Body of pancreas (tissue), 4 donors: Measurements from ENCODE around the gene DEFB123. TPM values are rescaled to one million over a fixed set of nuclear protein-coding genes. Genes with fewer than 3 reads are reported as not detected.

ENCODE experiments used
- ATAC-seq: fragments of 150-250 bp; one replicate; pipeline ENCODE4 v1.9.1; 2016
- DNase-seq, 4 donors: peaks; one replicate each; pipeline ENCODE4 v3.0.0-alpha.2; 2019
- H3K27ac ChIP-seq, 4 donors: fragments of 200-600 bp; sonication (generic); 1 replicate in 3 of 4; 2 replicates in 1 of 4; pipeline versions ENCODE4 v1.5.1 to v1.6.1; 2016 to 2019; ENCODE audit warnings: mild to moderate bottlenecking in 1 of 4, mixed read lengths in 1 of 4, moderate library complexity in 1 of 4
- H3K27me3 ChIP-seq, 2 donors: fragments of 200-600 bp; sonication (generic); one replicate each; pipeline ENCODE4 v1.6.0; 2016; ENCODE audit warnings: mild to moderate bottlenecking in 1 of 2
- H3K36me3 ChIP-seq, 2 donors: fragments of 200-600 bp; sonication (generic); replicated peaks in 1 of 2; 2 replicates each; pipeline ENCODE4 v1.5.1; 2016; ENCODE audit warnings: low read depth in 2 of 2; ENCODE audit not compliant: insufficient read depth in 1 of 2
- H3K4me1 ChIP-seq: fragments of 200-600 bp; sonication (generic); one replicate; pipeline ENCODE4 v1.6.0; 2016
- H3K4me3 ChIP-seq, 2 donors: fragments of 200-600 bp; sonication (generic); 1 replicate in 1 of 2; 2 replicates in 1 of 2; pipeline ENCODE4 v1.5.1; 2016 to 2019
- H3K9me3 ChIP-seq, 3 donors: fragments of 200-600 bp; sonication (generic); 1 replicate in 2 of 3; 2 replicates in 1 of 3; pipeline ENCODE4 v1.5.1; 2016
- POLR2A ChIP-seq, 3 donors: fragments of 450-650 bp; IDR thresholded peaks; one replicate each; pipeline ENCODE4 v1.6.1; 2016; ENCODE audit warnings: antibody characterized with exemption in 3 of 3, mild to moderate bottlenecking in 2 of 3
- whole genome bisulfite sequencing, 2 donors: methylation state at CpG; one replicate each; pipeline ENCODE4 v1.1.5; 2017; 5-methylcytosine and 5-hydroxymethylcytosine counted together
- intact Hi-C: fragments of 100-400 bp; cut with DNase I; formaldehyde crosslinking; loops from one replicate; pipeline ENCODE4 v1.15.1; 2023
- total RNA-seq, 2 donors: library from RNA; depleted of rRNA; stranded (reverse); fragments of >200 nt; gene quantifications; one replicate each; pipeline ENCODE4 v1.1.0, GENCODE V29; 2016
- TF ChIP-seq, protein P1 (sequence below), 7 experiments: fragments of 450-650 bp in 4 of 7; fragments of 200-600 bp in 3 of 7; sonication (generic) in 3 of 7; IDR thresholded peaks; one replicate each; pipeline ENCODE4 v1.5.1; 2016 to 2019; ENCODE audit warnings: antibody characterized with exemption in 7 of 7

DEFB123 gene, protein sequence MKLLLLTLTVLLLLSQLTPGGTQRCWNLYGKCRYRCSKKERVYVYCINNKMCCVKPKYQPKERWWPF
- total RNA-seq = not detected

DNA sequence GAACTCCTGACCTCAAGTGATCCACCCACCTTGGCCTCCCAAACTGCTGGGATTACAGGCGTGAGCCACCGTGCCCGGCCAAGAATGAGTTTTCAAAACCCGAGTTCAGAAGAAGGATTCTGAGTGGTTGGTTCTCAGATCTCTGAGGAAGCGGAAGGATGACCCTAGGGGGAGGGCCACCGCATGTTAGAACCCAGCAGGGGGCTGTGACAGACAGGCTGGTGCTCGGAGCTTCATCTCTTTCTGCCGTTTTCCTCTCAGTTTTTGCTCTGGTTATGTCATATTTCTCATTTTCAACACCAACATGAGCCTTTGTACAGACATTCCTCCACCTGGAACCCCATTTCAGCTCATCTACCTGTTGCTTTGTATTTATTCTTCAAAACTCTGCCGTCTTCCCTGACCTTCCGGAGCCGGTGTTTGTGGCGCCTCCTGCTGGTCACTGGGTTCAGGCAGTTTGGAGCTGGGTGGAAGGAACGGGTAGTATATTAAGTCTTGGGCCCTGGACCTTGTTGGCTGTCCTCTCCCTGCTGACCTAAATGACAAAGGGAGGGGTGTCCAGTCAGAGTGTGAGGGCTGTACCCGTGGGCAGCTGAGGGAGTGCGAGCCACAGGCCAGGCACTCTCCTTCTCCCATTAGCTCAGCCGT is at the start of gene DEFB123:
TSS of gene DEFB123 (plus strand) at position 621 of the 648 bp plus-strand sequence. CDS start 67 bp downstream, outside the sequence.
- no peaks in the 10 kb centered on the region for H3K27me3 ChIP-seq

DNA sequence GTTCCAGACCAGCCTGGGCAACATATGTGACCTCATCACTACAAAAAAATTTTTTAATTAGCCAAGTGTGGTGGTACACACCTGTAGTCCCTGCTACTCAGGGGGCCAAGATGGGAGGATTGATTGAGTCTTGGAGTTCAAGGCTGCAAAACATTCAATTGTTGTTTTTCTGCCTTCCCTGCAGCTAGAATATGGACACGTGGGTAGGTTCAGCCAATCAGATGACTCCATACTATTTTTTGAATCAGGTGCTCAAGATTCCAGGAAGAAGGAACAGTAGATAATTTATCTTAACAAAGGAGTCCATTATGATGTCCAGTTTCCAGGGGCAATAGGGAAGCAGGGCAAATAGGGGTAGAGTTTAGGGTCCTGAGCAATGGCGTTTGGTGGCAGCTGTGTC is 47.6 kb upstream of the DEFB123 start:
- DNase-seq = no peak
- Histone ChIP-seq H3K9me3 (no peaks in the 10 kb centered on the region), H3K36me3 (no peaks in the 10 kb centered on the region), H3K4me3 (no peak overlapping the region), H3K27me3 (no peaks in the 10 kb centered on the region), H3K27ac (no peak overlapping the region), H3K4me1 (no peaks in the 10 kb centered on the region)
- TF ChIP-seq, protein P1, sequence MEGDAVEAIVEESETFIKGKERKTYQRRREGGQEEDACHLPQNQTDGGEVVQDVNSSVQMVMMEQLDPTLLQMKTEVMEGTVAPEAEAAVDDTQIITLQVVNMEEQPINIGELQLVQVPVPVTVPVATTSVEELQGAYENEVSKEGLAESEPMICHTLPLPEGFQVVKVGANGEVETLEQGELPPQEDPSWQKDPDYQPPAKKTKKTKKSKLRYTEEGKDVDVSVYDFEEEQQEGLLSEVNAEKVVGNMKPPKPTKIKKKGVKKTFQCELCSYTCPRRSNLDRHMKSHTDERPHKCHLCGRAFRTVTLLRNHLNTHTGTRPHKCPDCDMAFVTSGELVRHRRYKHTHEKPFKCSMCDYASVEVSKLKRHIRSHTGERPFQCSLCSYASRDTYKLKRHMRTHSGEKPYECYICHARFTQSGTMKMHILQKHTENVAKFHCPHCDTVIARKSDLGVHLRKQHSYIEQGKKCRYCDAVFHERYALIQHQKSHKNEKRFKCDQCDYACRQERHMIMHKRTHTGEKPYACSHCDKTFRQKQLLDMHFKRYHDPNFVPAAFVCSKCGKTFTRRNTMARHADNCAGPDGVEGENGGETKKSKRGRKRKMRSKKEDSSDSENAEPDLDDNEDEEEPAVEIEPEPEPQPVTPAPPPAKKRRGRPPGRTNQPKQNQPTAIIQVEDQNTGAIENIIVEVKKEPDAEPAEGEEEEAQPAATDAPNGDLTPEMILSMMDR (IDR thresholded peaks at IDR 0.05) = no peak
- TF ChIP-seq POLR2A (IDR thresholded peaks at IDR 0.05) = no peak
- WGBS, 2 donors = 38 to 52% methylated on average over 2 of the region's 2 CpGs
- intact Hi-C loops = no loop called here
- no peak for ATAC-seq

More for the DNA sequence above, at the start of gene DEFB123:
- no peaks in the 10 kb centered on the region for H3K4me1 ChIP-seq
- 62 to 72% methylated on average over 14 to 16 of the region's 16 CpGs for WGBS, 2 donors
- no peak within 1 kb of the TSS for H3K27ac ChIP-seq
- TF ChIP-seq, protein P1 (IDR thresholded peaks at IDR 0.05) = no peak
- no peak for TF ChIP-seq POLR2A (IDR thresholded peaks at IDR 0.05)
- intact Hi-C loops = no loop called here
- ATAC-seq = no peak
- H3K36me3 ChIP-seq = no peaks in the 10 kb centered on the region
- no peak within 1 kb of the TSS for H3K4me3 ChIP-seq
- H3K9me3 ChIP-seq = no peaks in the 10 kb centered on the region
- no peak for DNase-seq

DNA sequence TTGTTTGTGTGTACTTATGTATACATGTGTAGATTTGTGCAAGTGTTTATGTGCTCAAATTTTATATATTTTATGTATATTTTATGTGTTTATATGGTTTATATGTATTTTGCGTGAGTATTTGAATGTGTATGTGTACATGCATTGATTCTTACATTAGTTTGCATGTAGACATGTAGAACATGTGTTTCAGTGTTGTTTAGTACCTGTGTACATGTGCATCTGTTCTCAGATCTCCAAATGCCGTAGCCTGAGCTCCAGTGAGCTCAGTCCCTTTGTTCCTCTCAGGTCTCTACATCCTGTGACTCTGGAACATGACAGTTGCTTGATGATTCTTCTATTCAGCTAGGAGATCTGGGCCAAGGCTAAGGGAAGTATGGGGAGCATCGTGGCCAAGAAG is 45.5 kb upstream of the DEFB123 start:
- intact Hi-C loops = no loop called here
- ATAC-seq (no peak), DNase-seq (no peak)
- Histone ChIP-seq H3K4me1 (no peaks in the 10 kb centered on the region), H3K27ac (no peak overlapping the region), H3K36me3 (no peaks in the 10 kb centered on the region), H3K4me3 (no peak overlapping the region), H3K9me3 (no peaks in the 10 kb centered on the region), H3K27me3 (no peaks in the 10 kb centered on the region)
- WGBS, 2 donors = 32 to 43% methylated on average over 3 of the region's 3 CpGs
- TF ChIP-seq POLR2A (IDR thresholded peaks at IDR 0.05) = no peak
- TF ChIP-seq, protein P1 (IDR thresholded peaks at IDR 0.05) = no peak

DNA sequence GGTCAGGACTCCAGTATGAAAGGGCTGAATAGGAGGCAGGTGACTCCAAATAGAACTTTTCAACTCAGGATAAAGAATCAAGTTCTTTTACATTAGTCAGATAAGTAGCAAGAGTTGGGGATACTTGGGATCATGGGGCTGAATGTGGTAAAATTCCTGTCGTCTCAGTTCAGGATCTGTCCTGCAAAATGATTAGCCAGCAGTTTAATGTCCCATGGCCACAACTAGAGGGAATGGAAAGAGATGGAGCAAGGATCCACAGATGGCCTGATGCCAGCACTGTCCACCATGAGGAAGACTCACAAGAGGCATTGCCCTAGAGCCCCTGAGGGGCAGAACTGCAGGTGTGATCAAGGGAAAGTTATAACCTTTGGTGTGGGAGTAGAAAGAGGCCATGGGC is 36.5 kb upstream of the DEFB123 start:
- DNase-seq (no peak), ATAC-seq (no peak)
- Histone ChIP-seq H3K4me3 (no peak overlapping the region), H3K27me3 (no peaks in the 10 kb centered on the region), H3K27ac (no peak overlapping the region), H3K36me3 (no peaks in the 10 kb centered on the region), H3K9me3 (no peaks in the 10 kb centered on the region), H3K4me1 (no peaks in the 10 kb centered on the region)
- WGBS, 2 donors = 24 to 53% methylated on average over 1 of the region's 1 CpG
- TF ChIP-seq, protein P1 (IDR thresholded peaks at IDR 0.05) = no peak
- no peak for TF ChIP-seq POLR2A (IDR thresholded peaks at IDR 0.05)
- intact Hi-C loops = no loop called here

DNA sequence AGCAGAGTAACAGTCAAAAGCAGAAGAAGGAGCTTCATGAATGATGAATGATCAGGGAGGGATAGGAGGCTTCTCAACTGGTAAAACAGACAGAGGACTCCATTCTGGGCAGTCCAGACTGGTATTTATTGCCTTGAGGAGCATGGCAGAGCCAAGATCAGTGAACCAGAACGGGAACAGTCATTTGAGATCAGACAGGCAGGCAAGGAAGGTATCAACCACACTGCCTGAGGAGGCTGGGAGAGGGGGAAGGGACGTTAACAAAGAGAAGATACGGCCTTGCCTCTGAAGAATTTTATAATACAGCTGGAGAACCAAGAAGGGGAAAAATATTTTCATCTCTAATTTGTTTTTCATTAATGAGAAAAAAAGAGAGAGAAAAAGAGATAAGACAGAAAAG is 34.3 kb upstream of the DEFB123 start, which contains the start of gene DEFB121:
TSS of gene DEFB121 (minus strand) at position 101 of the 400 bp plus-strand sequence. CDS start at position 38, 63 bp downstream.
- intact Hi-C loops = no loop called here
- no peaks in the 10 kb centered on the region for H3K36me3 ChIP-seq

More for the DNA sequence above, 34.3 kb upstream of the DEFB123 start, which contains the start of gene DEFB121:
- H3K9me3 ChIP-seq = no peaks in the 10 kb centered on the region
- WGBS, 2 donors = 17 to 31% methylated on average over 3 of the region's 3 CpGs
- TF ChIP-seq POLR2A (IDR thresholded peaks at IDR 0.05) = no peak
- TF ChIP-seq, protein P1 (IDR thresholded peaks at IDR 0.05) = no peak
- no peak within 1 kb of the TSS for H3K27ac ChIP-seq
- ATAC-seq (no peak), DNase-seq (no peak)
- H3K27me3 ChIP-seq = no peaks in the 10 kb centered on the region
- no peak within 1 kb of the TSS for H3K4me3 ChIP-seq
- H3K4me1 ChIP-seq = no peaks in the 10 kb centered on the region
